Measurements from ENCODE around the gene RAB3IL1.

Gene RAB3IL1

DNA sequence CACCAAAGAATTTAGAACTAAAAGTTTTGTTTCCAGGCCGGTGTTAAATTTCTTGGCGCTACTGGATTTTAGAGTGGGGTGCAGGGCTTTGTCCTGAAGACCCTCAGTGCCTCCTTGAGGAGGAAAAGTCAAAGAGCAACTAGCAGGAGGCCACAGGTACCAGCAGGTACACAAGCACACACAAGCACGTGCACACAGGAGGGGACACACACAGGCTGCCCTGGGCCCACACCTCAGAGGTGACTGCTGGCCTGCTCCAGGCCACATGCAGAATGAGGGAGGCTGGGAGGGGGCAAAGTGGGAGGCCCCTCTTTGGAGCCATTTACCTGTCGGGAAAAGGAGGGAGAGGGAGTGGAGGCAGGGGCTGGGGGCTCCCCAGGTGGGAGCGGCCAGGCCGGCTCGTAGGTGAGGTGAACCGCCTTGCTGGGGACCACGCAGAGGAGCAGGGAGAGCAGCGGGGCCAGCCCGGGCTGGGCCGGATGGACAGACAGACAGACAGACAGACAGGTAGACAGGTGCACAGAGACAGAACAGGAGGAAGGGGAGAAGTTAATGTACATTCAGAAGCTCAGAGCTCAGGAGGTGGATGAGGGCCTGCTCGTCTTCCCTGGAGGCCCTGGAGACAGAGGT, 12.2 kb downstream of the RAB3IL1 start:
- DNase-seq (ENCODE audit: low spot score) = no peak

DNA sequence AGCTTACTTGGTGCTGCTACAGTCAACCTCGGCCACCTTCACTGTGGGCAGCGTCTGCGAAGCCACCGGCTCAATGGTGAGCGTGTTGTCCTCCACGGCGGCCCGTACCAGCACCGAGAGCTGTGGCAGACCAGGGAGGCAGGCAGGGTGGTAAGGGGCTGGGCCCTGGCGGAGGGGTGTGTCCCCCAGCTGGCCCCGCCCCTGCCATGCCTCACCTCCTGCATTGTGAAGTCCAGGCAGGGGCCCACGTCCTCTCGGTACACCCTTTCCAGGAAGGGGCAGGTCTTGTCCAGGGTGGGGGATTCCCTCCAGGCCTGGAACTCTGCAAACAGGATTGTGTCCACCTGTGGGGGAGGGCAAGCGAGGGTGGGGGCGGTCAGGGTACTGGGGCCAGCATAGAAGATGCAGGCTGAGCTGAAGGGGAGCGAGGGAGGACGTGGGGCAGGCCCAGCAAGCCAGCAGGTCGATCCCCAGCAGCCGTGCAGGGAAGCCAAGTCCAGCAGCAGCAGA, 12.8 kb downstream of the RAB3IL1 start:
- no peak for DNase-seq (ENCODE audit: low spot score)

DNA sequence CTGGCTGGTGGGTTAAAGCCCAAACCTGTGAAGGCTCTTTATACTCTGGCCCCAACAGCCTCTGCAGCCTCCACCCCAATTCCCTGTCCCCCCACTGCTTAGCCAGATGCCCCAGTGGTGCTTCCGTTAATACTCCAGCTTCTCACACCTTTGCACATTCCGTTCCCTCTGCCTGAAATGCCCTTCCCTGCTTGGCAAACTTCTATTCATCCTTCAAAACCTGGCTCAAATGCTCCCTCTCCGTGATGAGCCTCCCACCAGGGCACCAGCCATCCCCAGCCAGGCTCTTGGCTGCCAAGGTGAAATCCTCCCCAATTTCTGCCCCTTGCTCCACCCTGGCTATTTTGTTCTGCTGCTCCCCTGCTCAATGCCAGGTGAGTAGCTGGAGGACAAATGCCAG, 13.5 kb downstream of the RAB3IL1 start:
- no peak for DNase-seq (ENCODE audit: low spot score)

DNA sequence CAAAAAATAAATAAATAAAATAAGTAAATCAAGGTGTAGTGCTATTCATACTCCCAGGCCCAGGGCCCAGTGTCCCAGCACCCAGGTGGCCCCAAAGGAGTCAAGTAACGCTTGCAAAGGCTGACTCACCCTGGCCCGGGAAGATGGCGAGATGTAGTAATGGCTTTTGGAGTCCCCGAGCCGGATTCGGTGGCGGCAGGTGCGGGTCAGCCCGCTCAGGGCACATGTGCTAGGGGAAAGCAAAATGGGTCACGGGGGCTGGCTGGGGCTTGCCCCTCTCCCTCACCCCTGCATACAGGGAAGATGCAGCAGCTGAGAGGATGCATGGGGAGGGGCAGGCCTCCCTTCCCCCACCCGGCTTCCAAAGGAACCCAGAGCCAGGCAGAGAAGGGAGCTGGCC, 15.1 kb downstream of the RAB3IL1 start:
- DNase-seq (ENCODE audit: low spot score) = no peak

DNA sequence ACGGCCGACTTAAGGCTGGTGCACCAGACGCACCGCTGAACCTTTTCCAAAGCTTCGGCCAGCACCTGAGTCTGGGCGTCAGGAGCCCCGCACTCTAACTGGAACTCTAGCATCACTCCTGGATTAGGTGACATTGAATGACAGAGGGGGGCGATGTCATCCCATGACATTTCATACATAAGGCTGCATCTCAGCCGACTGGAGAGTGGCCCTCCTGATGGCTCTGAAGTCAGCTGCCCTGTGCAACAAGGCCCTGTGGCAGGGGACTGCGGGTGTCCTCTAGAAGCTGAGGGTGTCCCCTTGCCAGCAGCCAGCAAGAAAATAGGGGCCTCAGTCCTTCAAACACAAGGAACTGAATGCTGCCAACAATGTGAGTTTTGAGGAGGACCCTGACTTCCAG, 16.0 kb downstream of the RAB3IL1 start:
- no peak for DNase-seq (ENCODE audit: low spot score)

DNA sequence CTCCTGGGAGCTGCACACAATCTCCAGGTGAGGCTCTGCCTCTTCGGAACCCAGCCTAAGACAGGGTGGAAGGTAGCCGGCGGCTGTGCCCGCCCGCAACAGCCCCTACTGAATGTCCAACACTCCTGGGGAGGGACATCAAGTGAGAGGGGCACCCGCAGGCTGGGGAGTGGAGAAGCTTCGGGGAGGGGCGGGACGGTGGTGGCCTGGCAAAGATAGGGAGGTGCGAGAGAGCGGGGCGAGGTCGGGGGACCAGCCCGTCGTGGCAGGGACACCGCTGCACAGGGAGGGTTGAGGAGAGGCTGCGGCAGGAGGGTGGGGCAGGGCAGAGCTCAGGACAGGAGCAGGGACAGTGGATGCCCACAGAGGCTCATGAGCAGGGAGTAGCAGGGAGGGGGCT, 17.1 kb downstream of the RAB3IL1 start:
- no peak for DNase-seq (ENCODE audit: low spot score)

DNA sequence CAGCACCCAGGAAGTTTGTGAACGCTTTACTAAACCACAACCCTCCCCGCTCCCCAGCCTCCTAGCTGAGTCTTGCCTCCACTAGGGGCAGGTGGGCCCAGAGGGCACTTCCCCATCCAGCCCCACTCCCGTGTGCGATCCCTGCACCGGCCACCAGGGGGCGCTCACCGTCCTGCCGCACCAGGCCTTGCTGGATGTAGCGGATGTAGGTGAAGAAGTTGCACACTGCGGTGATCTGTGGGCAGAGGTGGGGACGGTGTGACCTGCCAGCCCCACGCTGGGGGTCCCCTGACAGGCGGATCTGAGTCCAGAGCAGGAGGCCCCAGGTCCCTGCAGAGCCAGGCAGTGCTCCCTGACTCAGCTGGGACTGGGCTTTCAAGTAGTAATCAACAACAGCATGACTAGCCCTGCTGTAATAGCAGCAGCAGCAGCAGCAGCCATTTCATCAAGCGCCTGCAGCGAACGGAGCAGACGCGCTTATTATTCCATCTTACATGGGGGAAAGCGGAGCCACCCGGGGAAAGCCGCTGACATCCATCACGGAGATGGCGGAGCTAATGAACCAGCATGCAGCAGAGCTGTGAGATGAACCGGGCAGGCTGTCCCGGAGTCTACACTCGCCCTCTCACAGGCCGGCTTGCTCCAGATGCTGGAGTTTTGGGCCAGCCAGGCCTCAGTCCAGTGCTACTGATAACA, 18.1 kb downstream of the RAB3IL1 start:
- DNase-seq (ENCODE audit: low spot score) = peak; percentile 59

DNA sequence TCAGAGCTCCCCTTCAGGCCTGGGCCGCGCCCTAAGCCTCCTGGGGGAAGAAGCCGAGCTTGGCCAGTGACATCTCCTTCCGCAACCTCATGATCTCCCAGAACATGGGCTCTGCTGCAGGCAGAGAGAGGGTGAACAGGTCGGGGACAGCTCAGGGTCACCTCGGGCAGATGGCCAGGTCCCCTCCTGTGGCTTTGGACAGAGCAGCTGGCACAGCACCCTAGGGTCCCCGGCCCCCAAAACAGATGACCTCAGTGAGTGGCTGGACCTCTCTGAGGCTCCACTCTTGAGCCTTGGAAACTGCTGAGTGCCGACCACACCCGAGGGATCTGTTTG, 19.2 kb downstream of the RAB3IL1 start:
- DNase-seq (ENCODE audit: low spot score) = no peak

DNA sequence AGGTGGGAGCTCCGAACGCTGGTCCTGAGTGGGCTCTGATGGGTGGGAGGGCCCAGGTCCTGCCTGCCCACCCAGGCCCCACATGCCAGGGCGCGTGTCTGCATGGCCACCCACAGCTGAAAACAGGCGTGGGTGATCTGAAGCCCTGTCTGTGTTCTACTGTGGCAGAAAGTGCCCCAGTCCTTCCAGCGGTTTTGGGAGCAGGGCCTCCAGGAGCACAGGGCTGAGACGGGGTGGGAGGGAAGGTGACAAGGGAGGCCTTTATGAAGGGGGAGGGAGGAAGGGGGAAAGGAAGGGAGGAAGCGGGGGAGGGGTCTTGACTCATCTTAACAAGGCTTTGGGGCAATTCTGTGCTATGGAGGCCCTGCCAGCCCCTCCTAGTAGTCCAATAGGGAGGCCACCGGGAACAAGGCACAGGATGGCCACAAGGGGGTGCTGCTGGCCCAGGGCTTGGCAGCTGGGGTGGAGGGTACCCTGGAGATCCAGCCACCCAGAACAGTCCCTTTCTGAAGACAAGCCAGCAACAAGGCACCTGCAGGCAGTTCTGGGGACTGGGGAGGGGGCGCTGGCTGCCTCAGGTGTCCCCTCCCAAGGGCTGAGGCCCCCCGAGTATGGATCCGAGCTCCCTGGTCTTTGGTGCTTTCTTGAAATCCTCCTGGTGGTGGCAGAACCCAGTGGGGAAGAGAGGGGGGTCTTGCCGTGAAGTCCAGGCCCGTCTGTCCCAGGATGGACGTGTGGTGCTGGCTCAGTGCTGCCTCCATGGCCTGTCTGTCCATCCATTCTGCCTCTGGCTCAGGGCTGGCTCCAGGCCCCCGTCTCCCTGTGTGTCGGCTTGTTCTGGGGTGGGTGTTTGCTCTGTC, 19.7 kb downstream of the RAB3IL1 start:
- peak; percentile 43 for DNase-seq (ENCODE audit: low spot score)

DNA sequence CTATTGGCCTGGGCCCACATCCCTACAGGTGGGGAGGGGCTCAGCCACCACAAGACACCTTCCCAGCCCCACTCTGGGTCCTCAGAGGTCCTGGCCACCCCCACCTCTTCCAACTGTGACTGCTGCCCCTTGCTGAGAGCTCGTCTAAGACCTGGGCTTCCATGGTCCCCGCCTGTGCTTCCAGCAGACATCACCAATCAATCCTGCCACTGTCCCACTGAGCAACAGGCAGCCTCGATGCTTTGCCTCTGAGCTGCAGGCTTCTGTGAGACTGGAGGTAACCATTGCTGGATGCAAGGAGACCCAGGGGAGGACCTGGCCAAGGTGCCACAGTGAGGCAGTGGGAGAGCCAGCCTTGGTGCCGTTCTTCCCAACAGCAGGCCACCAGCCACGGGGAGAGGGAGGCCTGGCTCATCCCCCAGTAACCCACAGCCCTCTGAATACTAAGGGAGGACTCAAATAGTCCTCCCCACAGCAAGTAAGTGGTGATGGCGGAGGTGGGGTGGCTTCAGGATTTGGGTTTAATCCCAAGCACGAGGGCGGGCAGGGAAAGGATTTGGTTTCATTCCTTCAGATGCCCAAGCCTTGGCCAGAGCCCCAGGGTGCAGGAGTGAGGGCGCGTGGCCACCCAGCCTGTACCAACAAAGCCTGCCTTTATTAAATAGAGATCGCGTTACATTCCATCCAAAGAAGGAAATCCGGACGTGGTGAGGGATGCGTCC, 20.5 kb downstream of the RAB3IL1 start:
- DNase-seq (ENCODE audit: low spot score) = no peak

DNA sequence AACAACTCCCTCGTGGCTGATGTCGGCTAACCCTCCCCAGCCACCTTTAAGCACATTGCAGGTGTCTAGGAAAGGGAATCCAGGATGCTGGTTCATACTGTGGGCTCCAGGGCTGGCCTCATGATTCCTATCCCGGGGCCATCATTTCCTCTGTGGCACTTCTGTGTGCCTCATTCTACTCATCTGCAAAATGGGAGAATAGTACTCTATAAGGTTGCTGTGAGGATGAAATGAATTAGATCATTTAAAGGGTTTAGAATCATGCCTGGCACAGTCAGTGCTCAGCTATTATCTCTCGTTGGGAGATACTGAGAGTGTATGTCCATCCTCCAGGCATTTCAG, 21.7 kb downstream of the RAB3IL1 start:
- DNase-seq (ENCODE audit: low spot score) = no peak

DNA sequence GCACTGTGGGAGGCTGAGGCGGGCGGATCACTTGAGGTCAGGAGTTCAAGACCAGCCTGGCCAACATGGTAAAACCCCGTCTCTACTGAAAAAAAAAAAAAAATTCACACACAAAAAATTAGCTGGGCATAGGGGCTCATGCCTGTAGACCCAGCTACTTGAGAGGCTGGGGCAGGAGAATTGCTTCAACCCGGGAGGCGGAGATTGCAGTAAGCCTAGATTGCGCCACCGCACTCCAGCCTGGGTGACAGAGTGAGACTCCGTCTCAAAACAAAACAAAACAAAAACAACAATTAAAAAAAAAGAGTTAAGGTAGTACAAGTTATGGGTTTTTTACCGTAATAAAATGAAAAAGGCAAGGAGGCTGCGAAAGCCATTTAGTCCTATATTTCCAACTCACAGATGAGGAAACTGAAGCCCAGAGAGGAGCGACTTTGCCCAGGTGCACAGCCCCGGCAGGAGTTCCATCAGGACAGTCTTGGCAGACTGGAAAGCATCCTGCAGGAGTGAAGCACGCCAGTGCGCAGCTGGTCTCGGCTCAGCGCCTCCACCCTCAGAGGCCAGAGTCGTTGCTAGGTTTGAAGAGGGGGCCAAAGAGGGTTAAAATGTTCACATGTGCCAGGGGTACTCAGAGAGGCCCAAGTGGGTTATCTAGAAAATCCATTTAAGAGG, 22.2 kb downstream of the RAB3IL1 start:
- no peak for DNase-seq (ENCODE audit: low spot score)

DNA sequence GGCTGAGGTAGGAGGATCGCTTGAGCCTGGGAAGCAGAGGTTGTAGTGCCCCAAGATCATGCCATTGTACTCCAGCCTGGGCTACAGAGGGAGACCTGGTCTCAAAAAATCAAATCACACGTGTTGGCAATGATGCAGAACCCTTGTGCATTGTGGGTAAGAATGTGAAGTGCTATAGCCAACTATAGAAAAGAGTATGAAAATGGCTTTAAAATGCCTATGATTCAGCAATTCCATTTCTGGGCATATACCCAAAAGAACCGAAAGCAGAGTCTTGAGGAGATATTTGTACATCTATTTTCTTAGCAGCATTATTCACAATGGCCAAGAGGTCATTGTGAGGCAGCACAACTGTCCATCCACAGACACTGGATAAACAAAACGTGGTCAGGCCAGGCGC, 23.4 kb downstream of the RAB3IL1 start:
- DNase-seq (ENCODE audit: low spot score) = no peak

DNA sequence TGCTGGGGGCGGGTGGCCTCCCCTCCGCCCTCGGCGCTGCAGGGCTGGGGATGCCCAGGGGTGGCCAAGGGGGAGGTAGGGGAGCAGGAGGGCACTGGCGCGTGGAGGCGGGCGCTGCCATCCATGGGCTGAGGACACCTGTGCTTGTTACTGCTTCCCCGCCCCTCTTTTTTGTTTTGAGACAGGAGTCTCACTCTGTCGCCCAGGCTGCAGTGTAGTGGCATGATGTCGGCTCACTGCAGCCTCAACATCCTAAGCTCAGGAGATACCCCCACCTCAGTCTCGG, 25.3 kb downstream of the RAB3IL1 start:
- no peak for DNase-seq (ENCODE audit: low spot score)

DNA sequence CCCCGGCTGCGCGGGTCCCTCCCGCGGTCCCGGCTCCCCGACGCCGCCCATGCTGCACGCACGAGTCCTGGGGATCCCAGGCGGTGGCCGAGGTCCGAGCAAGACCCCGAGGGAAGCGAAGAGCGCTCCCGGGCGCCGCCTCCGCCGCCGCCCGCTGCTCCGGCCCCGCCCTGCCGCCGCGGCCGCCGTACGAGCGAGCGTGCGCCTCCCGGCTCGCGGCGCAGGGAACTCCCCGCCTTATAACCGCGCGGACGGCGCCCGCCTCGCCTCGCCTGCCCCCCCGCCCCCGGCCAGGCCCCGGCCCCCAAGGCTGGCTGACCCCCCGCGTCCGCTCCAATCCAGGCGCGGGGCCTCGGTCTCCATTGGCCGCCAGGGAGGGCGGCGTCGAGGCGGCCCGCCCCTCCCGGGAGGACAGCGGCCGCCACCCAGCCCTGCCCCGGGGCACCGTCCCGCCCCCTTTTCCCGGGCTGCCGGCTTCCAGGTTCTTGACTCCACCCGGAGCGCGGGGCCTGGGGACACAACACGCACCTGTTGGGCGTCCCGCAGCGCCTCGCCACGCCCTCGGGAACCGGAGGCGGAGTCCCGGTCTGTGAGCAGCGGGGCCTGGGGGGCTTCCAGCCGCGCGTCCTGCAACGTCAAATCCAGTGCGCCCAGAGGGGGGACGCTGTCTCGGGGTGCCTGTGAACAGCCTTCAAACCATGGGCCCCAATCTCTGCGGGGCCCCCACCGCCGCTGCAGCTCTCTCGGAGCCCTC, 25.9 kb downstream of the RAB3IL1 start, which contains the start of gene FADS3:
FADS3 (minus strand) TSS at position 215 of the 754 bp plus-strand sequence; CDS start at position 51, 164 bp downstream.
- DNase-seq (ENCODE audit: low spot score) = peak; percentile 90

DNA sequence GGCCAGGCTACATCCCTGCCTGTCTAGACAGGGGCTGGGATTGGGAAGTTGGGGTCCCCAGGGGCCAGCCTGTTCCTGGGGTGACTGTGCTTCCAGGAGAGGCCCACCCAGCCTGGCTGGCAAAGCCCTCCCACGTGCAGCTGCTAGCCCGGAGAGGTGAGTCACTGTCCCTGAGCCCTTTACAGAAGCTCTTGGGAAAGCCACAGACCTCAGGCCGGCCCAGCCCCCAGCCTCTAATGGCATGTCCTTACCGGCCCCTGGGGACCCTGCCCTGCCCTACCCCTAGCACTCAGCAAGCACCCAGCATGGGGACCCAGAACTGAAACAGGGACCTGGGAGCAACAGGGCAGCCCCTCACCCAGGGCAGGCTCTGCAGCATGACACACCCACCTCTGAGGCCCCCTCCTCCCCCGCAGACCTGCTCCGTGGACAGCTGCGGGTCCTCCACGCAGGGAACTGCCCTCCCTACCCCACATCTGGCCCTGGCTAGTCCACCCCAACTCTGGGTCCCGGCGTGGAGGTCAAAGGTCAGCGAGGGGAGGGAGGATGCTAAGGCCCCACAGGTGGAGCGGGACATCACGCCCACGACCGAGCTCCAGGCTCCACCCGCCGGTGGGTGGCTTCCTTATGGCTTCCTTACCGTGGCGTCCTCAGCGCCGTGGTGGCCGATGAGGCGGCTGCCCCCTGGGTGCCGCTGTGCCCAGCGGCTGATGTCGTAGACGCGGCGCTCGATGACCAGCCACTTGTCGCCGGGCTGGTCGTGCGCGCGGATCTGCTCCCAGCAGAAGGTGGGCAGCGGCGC, 26.6 kb downstream of the RAB3IL1 start:
- DNase-seq (ENCODE audit: low spot score) = peak; percentile 61

DNA sequence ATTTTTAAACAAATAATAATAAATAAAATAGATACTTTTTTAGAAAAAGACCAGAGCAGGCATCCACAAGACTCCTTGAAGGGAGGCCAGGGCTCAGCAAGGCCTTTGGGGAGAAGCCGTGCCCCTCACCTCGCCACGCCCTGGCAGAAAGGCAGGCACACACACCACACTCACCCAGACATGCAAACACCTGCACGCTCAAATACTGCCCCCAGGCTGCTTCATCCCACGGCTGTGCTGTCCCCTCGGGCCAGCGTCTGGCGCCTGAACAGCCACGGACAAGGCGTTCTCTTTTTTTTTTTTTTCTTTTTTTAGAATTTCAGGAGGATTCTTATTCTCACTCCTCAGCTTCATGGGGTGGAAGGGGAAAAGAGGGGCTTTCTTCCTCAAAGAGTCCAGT, 27.5 kb downstream of the RAB3IL1 start:
- DNase-seq (ENCODE audit: low spot score) = no peak

DNA sequence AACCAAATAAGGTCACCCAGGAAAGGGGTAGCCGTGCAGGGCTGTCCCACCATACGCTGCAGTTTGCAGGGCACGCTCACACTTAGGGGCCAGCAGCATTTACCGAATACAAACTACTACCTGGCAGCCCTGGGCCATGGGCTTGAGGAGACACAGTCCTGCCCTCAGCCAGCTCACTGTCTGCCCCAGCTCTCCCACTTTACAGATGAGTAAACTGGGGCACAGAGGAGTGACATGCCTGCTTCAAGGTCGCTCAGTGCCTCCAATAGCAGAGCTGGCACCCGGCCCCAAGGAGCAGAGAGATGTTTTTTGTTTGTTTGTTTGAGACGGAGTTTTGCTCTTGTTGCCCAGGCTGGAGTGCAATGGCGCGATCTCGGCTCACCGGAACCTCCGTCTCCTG, 28.8 kb downstream of the RAB3IL1 start:
- no peak for DNase-seq (ENCODE audit: low spot score)

DNA sequence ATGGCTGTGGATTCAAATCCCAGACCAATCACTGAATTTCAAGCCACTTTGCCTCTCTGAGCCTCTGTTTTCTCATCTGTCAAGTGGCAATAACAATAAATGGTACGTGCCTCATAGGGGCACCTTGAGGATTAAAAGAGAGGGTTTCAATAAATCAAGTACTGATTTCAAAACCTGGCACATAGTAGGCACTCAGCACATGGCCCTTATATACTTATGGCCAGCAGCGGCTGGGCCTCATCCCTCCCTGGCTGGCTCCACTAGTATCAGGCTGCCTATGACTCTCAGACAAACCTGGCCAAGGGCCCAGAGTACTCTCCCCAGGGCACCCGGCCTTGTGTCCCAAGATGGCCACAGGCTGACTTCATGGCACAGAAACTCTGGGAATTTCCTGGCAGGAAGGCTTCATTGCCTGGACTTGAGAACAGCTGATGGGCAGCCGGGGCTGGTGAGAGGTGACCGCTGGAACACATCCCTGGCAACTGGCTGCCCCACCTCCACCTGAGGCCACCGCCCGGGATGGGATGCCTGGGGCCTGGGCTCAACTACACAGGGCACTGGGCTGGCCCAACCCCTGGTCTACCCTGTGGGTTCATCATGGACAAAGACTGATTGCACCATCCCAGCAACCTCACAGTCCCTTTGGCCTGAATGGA, 29.4 kb downstream of the RAB3IL1 start:
- DNase-seq (ENCODE audit: low spot score) = peak; percentile 46

DNA sequence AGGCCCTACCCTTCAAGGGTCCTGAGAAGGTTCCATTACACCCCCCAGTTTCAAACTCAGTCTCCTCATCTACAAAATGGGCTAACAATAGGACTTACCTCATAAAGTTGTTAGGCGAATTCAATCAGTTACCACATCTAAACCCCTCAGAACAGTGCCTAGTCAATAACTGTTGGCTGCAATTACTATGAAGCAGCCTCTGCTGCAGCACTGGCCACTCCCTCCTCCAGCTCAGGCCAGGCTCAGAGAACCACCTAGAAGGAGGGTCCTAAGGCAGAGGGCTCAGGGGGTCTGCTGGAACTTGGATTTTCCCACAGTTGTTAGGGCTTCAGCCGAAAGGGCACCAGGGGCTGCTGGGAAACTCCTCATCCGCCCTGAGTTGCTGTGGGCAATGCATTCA, 30.7 kb downstream of the RAB3IL1 start:
- no peak for DNase-seq (ENCODE audit: low spot score)

Measured in LoVo (cell line).